ENCODE measurements around the gene TOM1L2.
"Not testable (repeated sequence)": the region's sequence is repeated elsewhere in the genome, so short reads cannot be mapped to it uniquely, and the experiment has no call there.

Gene TOM1L2

DNA sequence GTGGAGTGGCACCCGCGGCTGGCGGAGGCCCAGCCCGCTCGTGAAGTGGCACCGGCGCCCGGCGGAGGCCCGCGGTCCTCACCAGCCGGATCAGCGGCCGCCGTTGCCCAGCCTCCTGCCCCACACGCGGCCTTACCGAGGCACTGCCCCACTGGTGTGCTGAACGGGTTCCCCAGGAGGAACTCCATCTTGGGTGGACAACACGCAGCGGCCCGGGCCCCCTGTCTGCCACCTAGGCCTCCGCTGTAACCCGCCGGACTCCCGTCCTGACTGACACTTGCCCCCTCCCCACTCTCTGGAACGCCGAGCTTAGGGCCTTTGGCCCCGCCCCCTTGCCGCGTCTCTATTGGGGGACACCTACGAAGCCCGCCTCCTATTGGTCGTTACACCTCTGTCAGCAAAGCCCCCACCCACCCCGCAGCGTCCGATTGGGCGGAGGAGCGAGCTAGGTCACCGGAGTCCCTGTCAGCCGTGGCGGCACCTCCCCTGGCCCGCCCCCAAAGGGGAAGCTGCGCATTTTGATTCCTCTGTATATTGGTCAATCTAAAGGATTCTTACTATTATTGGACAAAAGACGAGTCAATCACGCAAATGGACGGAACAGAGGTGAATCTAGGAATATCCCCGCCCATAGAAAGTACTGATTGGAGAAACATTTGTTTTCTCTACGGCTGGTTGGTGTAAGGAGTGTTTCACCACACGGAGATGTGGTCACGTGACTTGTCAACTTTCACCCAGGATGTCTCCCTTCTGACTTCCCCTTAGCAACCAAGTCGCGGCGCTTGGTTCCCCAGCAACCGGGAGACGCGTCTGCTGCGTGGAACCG is at the start of gene TOM1L2, which contains the start of gene DRC3:
Gene TOM1L2, minus strand, starts transcription at position 275 of the 826 bp plus-strand sequence. Its CDS starts 87 bp downstream, at position 188.
Gene DRC3, plus strand, starts transcription at position 737 of the 826 bp plus-strand sequence. CDS start 4,737 bp downstream, outside the sequence.
- peak; percentile 100 for DNase-seq

DNA sequence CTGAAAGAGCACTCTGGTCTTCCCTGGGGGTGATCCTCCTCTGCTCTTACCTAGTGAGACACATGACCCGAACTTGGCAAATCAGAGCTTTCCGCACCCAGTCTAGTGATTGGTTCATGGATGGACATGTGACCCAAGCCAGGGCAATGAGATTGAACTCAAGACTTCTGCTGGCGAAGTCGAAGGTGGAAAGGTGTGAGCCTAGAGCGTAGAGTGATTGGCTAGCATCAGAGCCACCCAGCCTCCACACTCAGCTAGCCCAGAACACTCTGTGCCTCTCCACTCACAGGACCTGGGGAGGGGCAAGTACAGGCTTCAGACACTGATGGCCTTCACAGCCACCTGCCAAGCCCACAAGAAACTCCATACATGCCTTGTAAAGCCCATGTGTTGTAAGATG is 49.2 kb upstream of the TOM1L2 start:
- no peak for DNase-seq

DNA sequence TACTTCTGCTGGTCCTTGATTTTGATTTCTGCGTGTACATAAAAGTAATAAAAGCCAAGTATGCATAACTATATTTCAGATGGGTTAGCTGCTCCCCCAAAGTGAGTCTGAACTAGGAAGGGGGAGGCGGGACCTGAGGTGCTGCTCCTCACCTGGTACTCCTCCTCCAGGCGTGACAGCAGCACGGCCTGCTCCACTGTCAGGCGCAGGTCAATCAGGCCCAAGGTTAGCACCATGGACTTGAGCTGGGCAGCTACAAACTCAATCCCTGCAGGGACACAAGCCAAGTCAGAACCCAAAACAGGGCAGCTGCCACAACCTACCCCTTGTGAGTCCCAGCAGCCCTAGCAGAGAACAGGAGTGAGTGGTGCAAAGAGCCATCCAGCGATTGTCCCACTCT is 48.8 kb upstream of the TOM1L2 start:
- DNase-seq = no peak

DNA sequence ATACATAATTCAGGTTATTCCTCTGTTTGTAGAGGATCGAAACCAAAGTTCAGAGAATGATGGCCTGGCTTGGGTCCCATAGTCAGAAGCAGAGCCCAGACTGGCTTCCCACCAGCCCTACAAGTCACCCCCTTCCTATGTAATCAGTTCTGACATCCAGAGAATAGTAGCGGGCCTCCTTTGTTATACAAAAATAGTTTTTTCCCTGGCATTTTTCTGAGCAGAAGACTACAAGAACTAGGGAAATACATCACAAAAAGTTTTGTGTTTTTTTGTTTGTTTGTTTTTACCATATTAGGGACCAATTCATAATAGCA is 47.6 kb upstream of the TOM1L2 start:
- no peak for DNase-seq

DNA sequence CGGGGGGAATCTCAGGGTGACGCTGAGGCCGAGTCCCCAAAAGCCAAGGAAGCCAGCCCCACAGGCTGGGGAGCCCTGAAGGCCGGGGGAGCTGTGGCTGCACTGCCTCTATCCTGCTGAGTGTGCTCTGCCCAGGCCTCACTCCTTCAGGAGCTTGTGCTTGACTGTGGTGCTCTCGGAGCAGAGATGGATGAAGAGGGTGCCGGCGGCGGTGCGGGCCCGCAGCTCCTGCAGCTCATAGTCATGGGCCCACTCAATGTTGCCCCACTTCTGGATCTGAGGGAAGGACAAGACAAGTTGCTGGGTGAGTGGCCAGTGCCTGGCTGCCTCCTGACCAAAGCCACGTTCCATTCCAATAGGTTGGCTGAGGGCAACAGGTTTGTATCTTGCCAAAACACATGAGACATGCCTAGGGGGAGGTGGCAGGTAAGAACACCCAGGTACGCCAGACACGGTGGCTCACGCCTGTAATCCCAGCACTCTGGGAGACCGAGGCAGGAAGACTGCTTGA is 46.3 kb upstream of the TOM1L2 start:
- no peak for DNase-seq

DNA sequence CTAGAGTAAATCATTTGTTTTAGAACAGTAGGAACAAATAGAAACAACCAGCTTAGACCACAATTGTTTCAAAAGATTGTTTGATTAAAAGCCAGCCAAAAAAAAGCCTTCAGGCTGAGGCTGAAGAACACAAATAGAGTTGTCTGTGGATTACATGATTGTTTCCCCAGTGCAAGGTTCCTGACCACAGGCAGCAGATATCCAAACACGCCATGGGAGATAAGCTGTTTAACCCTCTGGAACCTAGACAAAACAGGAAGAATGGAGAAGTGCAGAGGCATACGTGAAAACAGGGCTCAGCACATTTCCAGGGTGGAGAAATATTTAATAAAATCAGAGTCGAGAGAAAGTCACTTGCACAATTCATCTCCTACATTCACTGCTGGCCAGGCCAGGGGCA is 45.8 kb upstream of the TOM1L2 start:
- peak; percentile 63 for DNase-seq

DNA sequence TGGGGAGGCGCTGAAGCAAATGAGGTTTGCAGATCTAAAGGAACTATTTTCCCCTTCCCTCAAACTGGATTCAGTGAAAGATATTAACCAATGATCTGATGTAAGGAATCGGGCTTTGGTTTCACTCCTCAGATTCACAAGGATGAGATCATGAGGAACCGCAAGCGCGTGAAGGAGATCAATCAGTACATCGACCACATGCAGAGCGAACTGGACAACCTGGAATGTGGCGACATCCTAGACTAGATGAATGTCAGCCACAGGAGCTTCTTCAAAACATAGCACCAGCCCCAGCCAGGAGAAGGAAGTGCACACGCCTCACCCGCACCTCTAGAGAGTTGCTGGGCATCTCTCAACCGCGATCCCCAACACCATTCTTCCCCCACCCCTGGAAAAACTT is 44.2 kb upstream of the TOM1L2 start:
- DNase-seq = no peak

DNA sequence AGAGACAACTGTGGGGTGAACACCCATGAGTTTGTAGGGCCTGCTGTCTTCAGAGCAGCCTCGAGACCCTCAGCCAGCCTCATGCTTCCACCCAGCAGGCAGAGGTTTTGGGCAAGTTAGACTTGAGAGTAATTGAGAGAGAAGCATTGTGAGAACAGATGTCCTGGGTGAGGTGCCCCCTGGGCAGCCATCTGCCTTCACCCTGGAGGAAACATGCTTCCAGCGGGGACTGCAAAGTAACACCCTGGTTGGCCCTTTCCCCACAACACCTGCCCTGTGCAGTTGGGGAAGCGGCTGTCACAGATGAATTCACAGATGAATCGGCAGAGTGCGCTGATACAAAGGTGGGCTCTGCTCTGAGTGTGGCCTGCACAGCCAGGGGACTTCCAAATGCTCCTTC is 43.4 kb upstream of the TOM1L2 start:
- DNase-seq = no peak

DNA sequence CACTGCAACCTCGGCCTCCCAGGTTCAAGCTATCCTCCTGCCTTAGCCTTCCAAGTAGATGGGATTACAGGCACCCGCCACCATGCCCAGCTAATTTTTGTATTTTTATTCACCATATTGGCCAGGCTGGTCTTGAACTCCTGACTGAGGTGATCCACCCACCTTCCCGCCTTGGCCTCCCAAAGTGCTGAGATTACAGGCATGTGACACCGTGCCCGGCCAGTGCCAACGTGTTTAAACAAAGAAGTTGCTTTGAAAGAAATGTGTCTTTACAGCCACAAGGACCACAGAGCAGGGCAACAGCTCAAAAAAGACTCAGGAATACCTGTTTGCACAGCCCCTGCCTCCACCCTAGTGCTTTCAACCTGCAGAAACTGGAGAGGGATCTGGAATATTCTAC is 41.8 kb upstream of the TOM1L2 start:
- no peak for DNase-seq

DNA sequence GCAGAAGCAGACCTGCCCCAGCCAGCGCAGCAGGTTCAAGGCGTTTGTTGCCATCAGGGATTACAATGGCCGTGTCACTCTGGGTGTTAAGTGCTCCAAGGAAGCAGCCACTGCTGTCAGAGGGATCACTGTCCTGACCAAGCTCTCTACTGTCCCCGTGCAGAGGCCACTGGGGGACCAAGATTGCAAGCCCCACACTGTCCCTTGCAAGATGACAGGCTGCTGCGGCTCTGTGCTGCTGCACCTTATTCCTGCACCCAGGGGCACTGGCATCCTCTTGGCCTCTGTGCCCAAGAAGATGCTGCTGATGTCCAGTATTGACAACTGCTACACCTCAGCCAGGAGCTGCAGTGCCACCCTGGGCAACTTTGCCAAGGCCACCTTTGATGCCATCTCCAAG is 39.1 kb upstream of the TOM1L2 start:
- DNase-seq = no peak

DNA sequence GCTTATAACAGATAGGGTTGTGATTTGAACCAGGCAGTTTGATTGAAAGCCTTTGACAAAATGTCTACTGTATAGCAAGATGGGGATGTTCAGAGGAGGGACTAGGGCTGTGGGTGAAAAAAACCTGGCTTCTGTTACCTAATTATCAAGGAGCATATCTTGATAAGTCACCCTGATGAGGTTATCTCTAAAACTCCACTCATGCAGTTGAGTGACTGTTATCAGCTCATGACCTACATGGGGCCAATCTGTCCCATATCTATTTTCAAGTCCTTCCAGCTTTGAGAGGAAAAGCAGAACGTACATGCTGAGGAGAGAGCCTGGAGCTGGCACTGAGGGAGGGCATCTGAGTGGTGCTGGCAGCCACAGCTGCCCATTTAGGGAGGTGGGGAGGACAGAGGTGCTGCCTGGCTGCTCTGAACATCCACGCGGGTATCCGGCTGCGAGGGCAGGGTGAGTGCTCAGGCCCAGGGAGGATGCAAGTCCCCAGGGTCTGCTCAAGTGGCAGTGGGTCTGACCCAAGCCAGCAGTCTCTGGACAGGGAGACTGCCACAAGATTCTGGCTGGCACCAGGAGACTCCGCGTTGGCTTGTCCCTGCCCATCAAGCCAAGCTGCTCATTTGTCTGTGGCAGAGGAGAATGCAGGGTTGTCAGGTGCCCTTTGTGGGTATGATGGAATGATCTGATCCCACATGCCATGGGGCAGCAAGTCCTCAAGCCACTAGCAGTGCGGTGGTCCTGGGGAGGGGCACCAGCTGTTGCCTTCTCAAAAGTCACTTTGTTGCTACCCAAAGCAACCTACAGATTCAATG is 37.6 kb upstream of the TOM1L2 start:
- peak; percentile 21 for DNase-seq

DNA sequence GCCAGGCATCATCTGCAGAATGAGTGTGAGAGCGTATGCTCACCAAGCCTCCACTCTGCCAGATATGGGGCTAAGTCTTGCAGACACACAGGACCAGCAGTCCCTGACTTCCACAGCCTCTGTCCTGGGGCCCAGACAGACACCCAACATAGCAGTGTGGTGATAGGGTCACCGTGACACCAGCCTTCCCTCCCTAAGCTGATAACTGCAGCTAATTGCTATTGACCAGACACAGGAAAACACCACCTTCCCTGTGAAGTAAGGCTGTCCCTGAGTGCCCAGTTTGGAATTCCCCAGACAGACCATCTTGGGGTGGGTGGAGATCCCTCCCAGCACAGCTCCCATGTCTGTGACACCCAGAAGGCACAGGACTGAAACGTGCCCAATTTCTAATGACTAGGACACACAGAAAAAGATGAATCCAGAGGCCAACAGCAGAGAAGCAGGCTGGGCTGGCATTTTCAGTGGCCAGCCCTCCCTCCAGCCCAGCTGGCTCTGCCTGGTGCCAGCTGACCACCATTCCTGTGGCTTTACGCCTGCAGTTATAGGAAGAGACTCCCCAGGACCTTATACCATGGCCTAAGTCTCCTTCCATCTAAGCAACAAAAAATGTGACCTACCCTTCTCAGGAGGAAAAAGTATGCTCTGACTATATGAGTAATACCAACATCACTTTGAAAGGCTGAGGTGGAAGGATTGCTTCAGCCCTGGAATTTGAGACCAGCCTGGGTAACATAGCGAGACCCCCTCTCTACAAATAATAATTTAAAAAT is 36.5 kb upstream of the TOM1L2 start:
- no peak for DNase-seq

DNA sequence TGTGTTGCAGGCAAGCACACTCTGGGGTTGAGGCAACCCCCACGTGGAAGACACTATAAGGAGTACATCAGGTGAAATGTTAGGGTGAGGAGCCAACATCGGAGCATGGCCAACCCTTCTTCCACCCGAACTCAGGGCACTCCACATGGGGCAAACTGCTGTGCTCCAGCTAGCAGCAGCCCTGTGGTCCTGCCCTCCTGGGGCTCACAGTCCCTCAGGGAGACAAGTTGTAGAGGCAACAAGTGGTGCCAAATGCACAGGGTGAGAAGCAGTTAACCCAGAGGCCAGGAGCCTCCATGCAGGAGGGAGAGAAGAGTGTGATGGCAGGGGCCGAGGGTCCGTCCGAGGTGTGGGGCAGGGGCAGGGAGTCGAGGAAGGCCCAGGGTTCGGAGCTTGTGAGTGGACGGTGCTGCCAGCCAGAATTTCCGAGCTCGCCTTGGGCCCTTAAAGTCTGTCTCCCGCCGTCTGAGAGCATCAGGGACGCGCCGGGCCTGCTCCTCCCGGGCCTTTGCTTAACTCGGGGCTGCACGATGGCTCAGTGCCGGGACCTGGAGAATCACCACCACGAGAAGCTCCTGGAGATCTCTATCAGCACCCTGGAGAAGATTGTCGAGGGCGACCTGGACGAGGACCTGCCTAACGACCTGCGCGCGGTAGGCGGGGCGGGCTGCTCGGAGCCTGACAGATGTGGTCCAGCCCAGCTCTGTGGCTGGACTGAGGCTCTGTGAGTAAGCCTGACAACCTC is 34.5 kb upstream of the TOM1L2 start:
- no peak for DNase-seq

DNA sequence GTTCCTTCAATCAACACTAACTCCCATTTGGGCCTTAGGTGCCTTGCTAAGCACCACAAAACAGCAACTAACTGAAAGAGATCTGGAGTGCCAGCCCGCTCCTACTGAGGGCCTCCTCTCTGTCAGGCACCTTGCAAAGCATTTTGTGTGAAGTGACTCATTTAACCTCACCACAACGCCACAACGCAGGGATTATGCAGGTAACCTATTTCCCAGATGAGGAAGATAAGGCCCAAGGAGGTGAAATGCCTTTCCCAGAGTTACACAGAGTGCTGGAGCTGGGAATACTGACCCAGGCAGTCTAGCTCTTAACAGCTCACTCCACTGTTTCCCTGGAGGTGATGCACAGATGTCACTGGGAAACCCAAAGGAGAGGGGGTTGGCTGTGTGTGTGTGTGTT is 33.3 kb upstream of the TOM1L2 start:
- no peak for DNase-seq

DNA sequence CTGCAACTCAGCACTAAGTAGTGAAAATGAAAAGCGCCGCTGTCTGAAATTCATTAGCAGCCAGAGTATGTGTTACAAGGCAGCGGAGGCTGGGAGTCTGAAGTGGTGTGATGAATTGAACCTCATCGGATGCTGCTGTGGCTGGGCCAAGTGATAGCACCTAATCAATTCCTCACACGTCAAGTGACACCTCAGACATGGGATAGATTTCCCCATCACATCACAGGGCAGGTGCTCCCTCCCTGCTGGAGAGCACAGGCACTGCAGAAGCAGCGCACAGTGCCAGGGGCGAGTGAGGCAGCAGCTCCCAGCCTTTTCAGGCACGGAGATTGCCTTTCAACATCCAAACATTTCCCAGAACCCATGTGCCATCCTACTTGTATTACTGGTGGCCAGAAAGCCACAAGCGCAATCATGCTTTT is 32.7 kb upstream of the TOM1L2 start:
- no peak for DNase-seq

DNA sequence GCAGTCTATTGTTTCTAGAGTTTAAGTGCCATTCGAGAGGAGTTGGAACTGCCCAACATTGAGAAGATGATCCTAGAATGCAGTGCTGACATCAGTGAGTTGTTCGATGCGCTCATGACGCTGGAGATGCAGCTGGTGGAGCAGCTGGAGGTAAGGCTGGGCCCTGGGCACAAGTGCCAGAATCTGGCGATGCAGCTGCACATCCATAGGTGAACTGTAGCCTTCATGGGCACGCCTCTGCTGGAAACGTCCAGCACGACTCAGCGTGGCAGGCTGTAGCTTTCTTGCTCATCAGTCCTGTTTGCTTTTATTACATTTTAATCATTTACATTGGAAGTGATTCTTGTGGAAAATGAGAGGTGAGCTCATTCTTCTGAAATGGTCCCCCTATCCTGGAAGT is 32.1 kb upstream of the TOM1L2 start:
- DNase-seq = no peak

DNA sequence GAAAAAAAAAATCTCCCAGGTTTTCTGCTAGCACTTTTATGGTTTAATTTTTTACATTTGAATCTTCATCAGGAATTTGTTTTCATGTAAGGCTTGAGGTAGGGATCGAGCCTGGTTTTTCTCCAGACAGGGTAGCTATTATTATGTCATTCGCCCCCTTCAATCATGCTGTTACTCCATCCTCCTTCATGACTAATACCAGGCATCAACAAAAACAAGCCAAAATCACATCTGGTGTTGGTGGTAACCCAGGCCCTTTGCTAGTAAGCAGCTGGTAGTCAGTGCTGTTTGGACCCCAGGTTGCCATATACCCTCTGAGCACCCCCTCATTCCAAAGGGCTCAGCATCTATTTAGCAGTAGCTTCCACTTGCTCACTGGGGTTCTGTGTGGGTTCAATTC is 30.0 kb upstream of the TOM1L2 start:
- no peak for DNase-seq

DNA sequence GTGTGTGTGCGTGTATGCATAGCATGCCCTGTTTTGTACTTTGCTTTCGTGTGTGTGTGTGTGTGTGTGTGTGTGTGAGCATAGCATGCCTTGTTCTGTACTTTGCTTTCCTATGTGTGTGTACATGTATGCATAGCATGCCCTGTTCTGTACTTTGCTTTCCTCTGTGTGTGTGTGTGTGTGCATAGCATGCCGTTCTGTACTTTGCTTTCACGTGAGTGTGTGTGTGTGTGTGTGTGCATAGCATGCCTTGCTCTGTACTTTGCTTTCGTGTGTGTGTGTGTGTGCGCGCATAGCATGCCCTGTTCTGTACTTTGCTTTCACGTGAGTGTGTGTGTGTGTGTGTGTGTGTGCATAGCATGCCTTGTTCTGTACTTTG is 27.8 kb upstream of the TOM1L2 start:
- DNase-seq = no peak

DNA sequence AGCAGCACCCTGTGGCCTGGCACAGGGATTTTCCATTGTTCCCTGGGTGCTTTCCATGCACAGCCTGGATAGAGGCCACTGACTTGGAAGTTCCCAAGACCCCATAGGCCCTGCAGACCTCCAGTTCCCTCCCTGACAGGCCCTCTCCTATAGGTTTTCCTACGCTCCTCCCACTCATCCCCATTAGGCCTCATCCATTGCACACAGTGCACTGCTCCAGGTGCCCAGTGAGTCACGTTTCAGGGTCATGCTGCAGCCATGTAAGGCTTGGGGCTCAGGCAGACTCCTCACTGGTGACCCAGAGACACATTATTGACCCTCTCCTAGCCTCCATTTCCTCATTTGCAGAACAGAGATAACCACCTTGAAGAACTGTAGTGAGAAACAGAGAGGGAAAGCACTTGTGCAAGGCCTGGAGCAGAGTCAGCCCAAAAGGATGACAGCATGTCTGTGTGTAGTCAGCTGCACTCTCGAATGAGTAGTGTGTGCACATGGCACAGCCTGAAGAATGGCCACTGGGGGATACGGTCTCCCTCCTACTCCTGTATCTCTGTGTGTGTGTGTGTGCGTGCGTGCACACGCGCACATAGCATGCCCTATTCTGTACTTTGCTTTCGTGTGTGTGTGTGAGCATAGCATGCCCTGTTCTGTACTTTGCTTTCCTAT is 27.3 kb upstream of the TOM1L2 start:
- no peak for DNase-seq

DNA sequence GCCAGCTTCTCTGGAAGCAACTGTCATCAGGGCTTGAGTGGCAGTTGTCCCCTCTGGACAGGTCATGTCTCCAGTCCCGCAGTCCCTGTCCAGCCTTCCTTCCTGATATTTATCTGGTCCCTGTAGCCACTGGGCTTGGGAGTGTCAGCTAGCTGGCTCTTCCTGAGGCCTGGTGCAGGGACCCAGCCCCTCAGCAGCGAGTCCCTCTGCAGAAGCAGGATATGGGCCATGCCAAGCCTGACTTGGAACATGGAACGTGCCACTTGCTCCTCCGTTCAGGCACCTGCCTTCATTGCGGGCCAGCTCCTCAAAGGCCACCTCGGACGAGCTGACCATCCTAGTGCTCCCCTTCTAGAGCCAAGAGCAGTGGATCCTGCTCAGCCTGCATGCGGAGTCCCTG is 26.7 kb upstream of the TOM1L2 start:
- no peak for DNase-seq

DNA sequence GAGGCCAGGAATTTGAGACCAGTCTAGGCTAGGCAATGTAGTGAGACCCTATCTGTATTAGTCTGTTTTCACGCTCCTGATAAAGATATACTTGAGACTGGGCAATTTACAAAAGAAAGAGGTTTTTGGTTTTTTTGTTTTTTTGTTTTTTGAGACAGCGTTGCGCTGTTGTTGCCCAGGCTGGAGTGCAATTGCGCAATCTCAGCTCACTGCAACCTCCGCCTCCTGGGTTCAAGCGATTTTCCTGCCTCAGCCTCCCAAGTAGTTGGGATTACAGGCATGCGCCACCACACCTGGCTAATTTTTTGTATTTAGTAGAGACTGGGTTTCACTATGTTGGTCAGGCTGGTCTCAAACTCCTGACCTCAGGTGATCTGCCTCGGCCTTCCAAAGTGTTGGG is 23.7 kb upstream of the TOM1L2 start:
- not testable (repeated sequence) for DNase-seq

All from hematopoietic multipotent progenitor cell treated with erythropoietin and hydrocortisone succinate and interleukin-3 and kit ligand, for 8 days (in vitro differentiated cells).